Adrenal gland (tissue), 5 donors: ENCODE results near the gene CCDC187.

Source experiments
- CTCF ChIP-seq, 6 experiments: fragments of 450-650 bp in 4 of 6; fragments of 200-600 bp in 2 of 6; sonication (generic) in 1 of 6; IDR thresholded peaks; 1 replicate in 5 of 6; 2 replicates in 1 of 6; pipeline versions ENCODE4 v1.5.1 to v1.8.0; 2016 to 2021; ENCODE audit warnings: antibody characterized with exemption in 6 of 6, mild to moderate bottlenecking in 2 of 6, moderate library complexity in 1 of 6
- POLR2A ChIP-seq, 2 donors: fragments of 450-650 bp; IDR thresholded peaks; one replicate each; pipeline ENCODE4 v1.6.1; 2017; ENCODE audit warnings: antibody characterized with exemption in 2 of 2, mild to moderate bottlenecking in 2 of 2, moderate library complexity in 1 of 2
- donor health status: DM: no; HTN: no; CAD: no.

DNA sequence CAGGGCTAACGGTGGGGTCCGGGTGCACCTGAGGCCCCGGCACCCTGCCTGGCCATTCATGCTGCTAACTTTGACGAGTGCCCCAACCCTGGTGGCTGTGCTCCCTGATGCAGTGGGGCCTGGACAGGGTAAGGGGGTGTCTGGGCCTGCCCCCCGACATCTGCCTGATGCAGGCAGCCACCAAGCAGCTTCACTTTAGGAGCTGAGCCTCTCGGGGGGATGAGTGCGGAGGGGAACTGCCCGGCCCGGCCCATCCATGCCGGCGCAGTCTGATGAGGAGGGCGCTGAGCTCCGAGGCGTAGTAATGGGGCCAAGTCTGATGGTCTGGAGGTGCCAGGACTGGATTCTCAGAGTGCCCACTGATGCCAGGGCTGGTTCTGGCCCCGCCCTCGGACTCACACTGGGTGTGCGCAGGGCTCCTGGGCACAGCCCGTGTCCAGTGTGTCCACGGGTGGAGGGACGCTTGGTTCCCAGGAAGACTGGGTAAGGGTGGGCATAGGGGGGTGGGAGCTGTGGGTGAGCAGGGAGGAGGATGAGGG, 43.1 kb upstream of the CCDC187 start:
- TF ChIP-seq POLR2A (IDR thresholded peaks at IDR 0.05) (no peak), CTCF (IDR thresholded peaks at IDR 0.05) (no peak)
